Muscle of leg (tissue), 11 donors: ENCODE data around the gene RBM20. TPM values are rescaled to one million over a fixed set of nuclear protein-coding genes. Genes with fewer than 3 reads are reported as not detected.
"Not testable (repeated sequence)": the region's sequence is repeated elsewhere in the genome, so short reads cannot be mapped to it uniquely, and the experiment has no call there.

Experiments
- DNase-seq: peaks from one replicate; pipeline ENCODE4 v3.0.0; 2013
- H3K27ac ChIP-seq: one replicate; pipeline ENCODE4 v1.5.1; 2013; ENCODE audit warnings: mild to moderate bottlenecking, low read length, control low read depth
- H3K27me3 ChIP-seq: one replicate; pipeline ENCODE4 v1.6.1; 2013; ENCODE audit warnings: low read length; ENCODE audit not compliant: control insufficient read depth, insufficient read depth
- H3K36me3 ChIP-seq: one replicate; pipeline ENCODE4 v1.6.1; 2013; ENCODE audit warnings: low read length; ENCODE audit not compliant: control insufficient read depth, insufficient read depth
- H3K4me1 ChIP-seq: one replicate; pipeline ENCODE4 v1.6.1; 2013; ENCODE audit warnings: low read length; ENCODE audit not compliant: control insufficient read depth, insufficient read depth
- H3K4me3 ChIP-seq: one replicate; pipeline ENCODE4 v1.5.1; 2013; ENCODE audit warnings: low read length, control low read depth
- H3K9me3 ChIP-seq: replicated peaks from 2 replicates; pipeline ENCODE4 v1.6.1; 2013; ENCODE audit warnings: low read depth, low read length; ENCODE audit not compliant: control insufficient read depth
- WGBS: methylation state at CpG from one replicate; pipeline ENCODE4 v1.1.5; 2013; ENCODE audit warnings: missing lambda C conversion rate; ENCODE audit not compliant: insufficient coverage; 5-methylcytosine and 5-hydroxymethylcytosine counted together
- polyA plus RNA-seq, 8 donors: library from polyadenylated mRNA; unstranded; fragments of 120-200 nt; gene quantifications; one replicate each; pipeline versions ENCODE4 v1.2.1 to v1.2.3, GENCODE V29; 2013; ENCODE audit warnings: inconsistent platforms in 1 of 8, low replicate concordance in 1 of 8; ENCODE audit not compliant: insufficient read length in 8 of 8, insufficient read depth in 1 of 8
- total RNA-seq: library from RNA; stranded (reverse); fragments of 120-200 nt; gene quantifications from one replicate; pipeline ENCODE4 v1.2.4, GENCODE V29; 2013

The RBM20 gene
- total and polyA plus RNA-seq, 9 donors, result 6.5 to 17.0 (median 9.8) TPM

DNA sequence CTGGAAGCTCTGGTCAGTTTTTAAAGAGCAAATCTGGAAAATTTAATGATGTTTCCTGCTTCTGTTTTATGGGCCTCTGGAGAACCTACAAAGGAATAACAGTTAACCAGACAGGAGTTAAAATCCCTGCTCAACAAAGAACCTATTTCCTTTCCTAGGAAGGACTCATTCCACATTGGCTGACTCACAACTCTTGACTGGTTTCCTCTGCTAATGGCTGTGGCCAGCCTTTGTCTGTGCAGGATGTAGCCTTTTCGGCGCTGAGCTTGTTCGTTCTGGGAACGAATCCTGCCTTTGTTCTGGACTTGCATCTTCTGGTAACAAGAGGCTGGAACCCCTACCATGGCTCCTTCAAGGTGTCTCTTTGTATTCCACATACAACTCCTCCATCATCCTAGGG, 114.8 kb downstream of the RBM20 start:
- peak overlapping the region; percentile 67 for H3K27ac ChIP-seq
- H3K27me3 ChIP-seq, result no peaks in the 10 kb centered on the region
- no peak overlapping the region for H3K4me3 ChIP-seq
- WGBS, result 27% methylated on average over 4 of the region's 4 CpGs
- DNase-seq, result peak; percentile 71
- peaks cover 7% of the 10 kb centered on the region for H3K4me1 ChIP-seq
- no peaks in the 10 kb centered on the region for H3K9me3 ChIP-seq
- no peaks in the 10 kb centered on the region for H3K36me3 ChIP-seq

DNA sequence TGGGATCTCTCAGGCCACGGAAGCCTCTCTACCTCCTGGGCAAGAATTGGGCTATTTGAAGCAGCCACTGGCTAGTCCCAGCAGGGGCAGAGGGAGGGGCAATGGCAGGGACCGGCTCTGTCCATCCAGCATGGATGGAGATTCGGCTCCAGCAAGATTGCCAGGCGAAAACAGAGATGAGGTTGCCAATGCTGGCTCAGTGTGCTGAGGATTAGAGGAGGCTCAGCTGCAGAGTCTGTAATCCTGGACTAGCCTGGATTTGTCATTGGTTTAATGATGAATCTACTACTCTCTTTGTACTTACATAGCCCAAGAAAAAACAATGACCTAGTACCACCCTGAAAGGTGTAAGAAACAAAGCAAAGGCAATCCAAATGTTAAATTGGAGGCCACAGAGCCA, 115.4 kb downstream of the RBM20 start:
- no peak for DNase-seq
- Histone ChIP-seq H3K27ac (peak overlapping the region; percentile 67), H3K9me3 (no peaks in the 10 kb centered on the region), H3K27me3 (peaks cover 3% of the 10 kb centered on the region), H3K4me3 (no peak overlapping the region), H3K4me1 (peaks cover 9% of the 10 kb centered on the region), H3K36me3 (no peaks in the 10 kb centered on the region)
- 68% methylated on average over 4 of the region's 4 CpGs for WGBS

DNA sequence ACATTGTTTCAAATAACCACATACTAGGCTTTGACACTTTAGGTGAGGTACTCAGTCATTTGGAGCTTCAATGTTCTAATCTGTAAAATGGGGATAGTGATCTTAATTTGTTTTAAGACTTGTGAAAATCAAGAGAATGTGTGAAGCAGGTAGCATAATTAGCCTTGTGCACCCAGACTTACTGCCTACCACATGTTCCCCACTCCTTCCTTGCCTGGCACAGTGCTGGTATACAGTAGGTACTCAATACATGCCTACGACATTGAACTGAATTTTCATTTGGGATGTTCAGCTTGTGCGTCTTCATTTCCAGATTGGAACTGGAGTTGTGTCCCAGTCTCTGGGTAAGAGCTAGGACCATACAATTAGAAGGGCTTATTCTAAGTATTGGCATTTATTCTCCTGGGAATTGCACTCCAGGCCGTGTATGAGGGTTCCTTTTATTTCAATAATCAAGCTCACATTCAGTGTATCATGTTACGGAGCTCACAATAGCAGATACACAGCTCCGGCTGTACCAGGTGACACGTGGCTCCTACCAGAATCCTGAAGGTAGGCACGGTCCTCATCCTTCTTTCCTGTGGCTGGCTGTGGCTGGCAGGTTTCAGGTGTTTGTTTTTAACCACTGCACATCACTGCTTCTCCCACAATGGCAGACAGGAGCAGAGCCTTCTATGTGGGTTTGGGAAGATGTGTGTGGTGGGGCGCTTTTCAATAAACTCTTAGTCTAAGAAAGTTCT, 118.1 kb downstream of the RBM20 start:
- no peaks in the 10 kb centered on the region for H3K9me3 ChIP-seq
- no peak overlapping the region for H3K27ac ChIP-seq
- peaks cover 5% of the 10 kb centered on the region for H3K27me3 ChIP-seq
- no peak overlapping the region for H3K4me3 ChIP-seq
- 100% methylated on average over 1 of the region's 8 CpGs for WGBS
- no peak for DNase-seq
- H3K36me3 ChIP-seq, result no peaks in the 10 kb centered on the region
- H3K4me1 ChIP-seq, result peaks cover 9% of the 10 kb centered on the region

DNA sequence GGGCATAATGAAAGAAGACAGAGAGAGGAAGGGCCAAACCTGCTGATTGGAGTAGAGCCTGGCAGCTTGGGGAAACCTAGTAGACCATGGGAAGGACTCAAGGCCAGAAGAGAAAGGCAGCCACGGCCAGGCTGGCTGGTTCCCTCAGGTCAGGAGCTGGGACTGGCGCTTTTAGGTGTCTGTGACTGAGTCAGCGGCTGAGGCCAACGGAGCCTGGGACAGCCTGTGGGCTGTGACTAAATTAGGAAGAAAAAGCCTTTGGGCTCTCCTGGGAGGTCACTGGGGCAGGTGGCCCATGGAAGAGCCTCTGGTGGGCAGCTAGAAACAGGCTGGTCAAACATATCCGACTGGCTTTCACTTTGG, 118.7 kb downstream of the RBM20 start:
- no peak overlapping the region for H3K27ac ChIP-seq
- no peak overlapping the region for H3K4me3 ChIP-seq
- no peaks in the 10 kb centered on the region for H3K9me3 ChIP-seq
- peaks cover 9% of the 10 kb centered on the region for H3K4me1 ChIP-seq
- no peaks in the 10 kb centered on the region for H3K36me3 ChIP-seq
- no peak for DNase-seq
- WGBS, result 71% methylated on average over 5 of the region's 5 CpGs
- peaks cover 5% of the 10 kb centered on the region for H3K27me3 ChIP-seq

DNA sequence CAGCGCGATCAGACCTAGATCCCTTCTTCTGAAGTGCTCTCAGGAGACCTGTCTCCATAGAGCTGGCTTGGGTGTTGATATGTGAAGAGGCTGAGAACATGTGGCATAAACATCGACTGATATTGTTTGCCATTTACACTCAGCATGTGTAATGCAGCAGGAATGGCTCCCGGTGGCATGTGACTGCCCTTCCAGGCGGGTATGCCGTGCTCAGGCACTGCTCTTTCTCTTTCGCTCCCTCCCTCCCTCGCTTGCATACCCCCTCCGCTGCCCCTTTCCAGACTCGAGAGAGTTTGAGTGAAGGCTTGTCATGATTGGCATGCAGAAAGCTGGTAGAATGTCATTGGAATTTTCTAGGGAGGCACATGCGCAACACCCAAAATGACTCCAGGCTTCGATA, 120.2 kb downstream of the RBM20 start:
- peaks cover 5% of the 10 kb centered on the region for H3K27me3 ChIP-seq
- peak overlapping the region; percentile 18 for H3K4me3 ChIP-seq
- H3K4me1 ChIP-seq, result peaks cover 6% of the 10 kb centered on the region
- H3K36me3 ChIP-seq, result no peaks in the 10 kb centered on the region
- no peak overlapping the region for H3K27ac ChIP-seq
- WGBS, result 64% methylated on average over 5 of the region's 12 CpGs
- peak; percentile 48 for DNase-seq
- no peaks in the 10 kb centered on the region for H3K9me3 ChIP-seq

DNA sequence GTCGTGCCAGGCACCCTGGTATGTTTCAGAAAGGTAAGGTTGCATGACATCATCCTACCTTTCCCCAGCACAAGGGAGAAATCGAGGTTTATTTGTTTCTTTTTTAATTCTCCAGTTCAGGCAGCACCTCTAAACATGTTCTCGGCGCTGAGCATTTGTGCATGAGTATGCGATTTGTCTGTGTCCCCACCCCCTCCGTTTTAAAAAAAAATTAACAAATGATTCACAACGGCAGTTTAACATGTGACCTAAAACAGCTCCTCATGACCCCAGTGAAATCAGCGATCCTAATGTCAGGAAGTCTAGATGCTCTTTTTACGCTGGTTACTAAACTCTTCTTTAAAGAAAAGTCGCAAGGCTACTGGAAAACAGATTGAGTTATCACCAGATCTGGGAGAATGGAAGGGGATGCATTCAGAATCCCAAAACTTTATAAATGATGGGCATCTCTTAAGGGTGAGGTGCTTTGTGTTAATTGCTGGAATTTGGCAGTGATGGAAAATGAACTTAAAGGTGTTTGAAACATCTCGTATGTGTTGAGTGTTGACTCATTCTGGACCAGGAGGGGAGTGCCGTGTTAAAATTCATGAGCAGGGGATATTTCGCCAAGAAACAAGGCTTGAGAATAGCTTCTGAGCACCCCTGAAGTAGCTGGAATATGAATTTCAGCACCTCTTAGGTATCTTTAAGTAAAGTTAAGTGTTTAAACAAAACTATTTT, 120.8 kb downstream of the RBM20 start:
- H3K4me1 ChIP-seq, result peaks cover 4% of the 10 kb centered on the region
- peak overlapping the region; percentile 18 for H3K4me3 ChIP-seq
- H3K9me3 ChIP-seq, result no peaks in the 10 kb centered on the region
- DNase-seq, result no peak
- H3K36me3 ChIP-seq, result no peaks in the 10 kb centered on the region
- H3K27me3 ChIP-seq, result peaks cover 5% of the 10 kb centered on the region
- no peak overlapping the region for H3K27ac ChIP-seq
- WGBS, result 42% methylated on average over 8 of the region's 13 CpGs

DNA sequence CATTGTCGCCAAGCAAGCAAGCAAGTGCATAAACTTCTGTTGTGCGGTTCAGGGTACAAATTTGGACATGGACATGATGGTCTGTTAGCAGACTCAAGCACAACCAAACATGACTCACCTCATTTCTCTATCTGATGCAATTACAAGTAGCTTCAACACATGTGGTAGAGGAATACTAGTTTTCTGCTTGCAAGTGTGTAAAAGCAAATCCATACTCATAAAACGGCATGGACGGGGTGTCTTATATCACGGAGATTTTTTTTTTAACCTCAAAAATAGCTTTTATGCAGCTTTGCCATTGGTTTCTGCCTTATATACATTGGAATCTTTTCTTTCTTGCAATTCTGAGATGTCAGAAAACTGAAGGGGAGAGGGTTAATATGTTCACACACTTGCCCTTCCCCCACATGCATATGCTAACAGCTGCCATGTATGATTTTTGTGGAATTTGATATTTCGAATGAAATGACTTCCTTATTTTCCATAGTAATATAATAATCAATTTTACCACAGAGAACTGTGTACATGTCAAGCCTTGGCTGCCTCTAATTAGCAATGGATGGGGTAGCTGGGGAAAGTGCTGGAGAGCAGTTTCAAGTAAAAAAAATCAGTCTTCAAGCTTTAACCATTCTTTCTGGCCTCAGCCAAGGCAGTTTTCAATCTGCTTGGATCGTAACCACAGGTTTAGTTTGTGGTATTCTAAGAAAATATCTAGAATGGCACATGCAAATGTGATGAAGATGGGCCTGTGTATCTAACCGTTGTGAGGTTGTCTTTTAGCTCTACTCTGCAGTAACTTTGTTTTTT, 121.6 kb downstream of the RBM20 start:
- H3K4me3 ChIP-seq, result no peak overlapping the region
- H3K9me3 ChIP-seq, result no peaks in the 10 kb centered on the region
- peaks cover 4% of the 10 kb centered on the region for H3K4me1 ChIP-seq
- no peaks in the 10 kb centered on the region for H3K36me3 ChIP-seq
- H3K27me3 ChIP-seq, result peaks cover 5% of the 10 kb centered on the region
- H3K27ac ChIP-seq, result no peak overlapping the region
- WGBS, result no CpG with 5 or more reads among the region's 8 CpGs
- DNase-seq, result no peak

DNA sequence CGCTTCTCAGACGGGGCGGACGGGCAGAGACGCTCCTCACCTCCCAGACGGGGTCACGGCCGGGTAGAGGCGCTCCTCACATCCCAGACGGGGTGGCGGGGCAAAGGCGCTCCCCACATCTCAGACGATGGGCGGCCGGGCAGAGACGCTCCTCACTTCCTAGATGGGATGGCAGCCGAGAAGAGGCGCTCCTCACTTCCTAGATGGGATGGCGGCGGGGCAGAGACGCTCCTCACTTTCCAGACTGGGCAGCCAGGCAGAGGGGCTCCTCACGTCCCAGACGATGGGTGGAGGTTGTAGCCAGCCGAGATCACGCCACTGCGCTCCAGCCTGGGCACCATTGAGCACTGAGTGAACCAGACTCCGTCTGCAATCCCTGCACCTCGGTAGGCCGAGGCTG, 123.5 kb downstream of the RBM20 start:
- DNase-seq, H3K4me3 ChIP-seq, H3K4me1 ChIP-seq, H3K9me3 ChIP-seq, H3K27me3 ChIP-seq, H3K36me3 ChIP-seq, H3K27ac ChIP-seq: not testable (repeated sequence)
- 95% methylated on average over 7 of the region's 29 CpGs for WGBS

DNA sequence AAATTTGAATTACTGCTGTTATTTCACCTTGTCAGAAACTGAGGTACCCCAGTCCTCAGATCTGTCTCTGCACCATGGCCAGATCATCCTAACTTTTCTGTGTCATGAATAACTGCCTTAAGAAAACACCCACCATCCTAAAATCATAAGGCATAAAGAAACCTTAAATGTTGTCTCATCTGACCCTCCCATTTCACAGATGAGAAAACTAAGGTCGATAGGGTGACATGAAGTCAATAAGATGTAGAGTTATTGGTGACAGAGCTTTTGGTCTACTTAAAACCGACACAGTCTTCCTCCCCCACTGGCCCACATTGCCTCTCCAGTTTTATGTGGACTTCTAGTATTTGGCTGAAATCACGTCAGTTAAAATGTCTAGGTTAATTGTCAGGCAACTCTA, 126.1 kb downstream of the RBM20 start:
- Histone ChIP-seq H3K27me3 (no peaks in the 10 kb centered on the region), H3K9me3 (no peaks in the 10 kb centered on the region), H3K4me1 (no peaks in the 10 kb centered on the region), H3K27ac (no peak overlapping the region), H3K4me3 (no peak overlapping the region), H3K36me3 (no peaks in the 10 kb centered on the region)
- whole genome bisulfite sequencing, result no CpG with 5 or more reads among the region's 3 CpGs
- no peak for DNase-seq

DNA sequence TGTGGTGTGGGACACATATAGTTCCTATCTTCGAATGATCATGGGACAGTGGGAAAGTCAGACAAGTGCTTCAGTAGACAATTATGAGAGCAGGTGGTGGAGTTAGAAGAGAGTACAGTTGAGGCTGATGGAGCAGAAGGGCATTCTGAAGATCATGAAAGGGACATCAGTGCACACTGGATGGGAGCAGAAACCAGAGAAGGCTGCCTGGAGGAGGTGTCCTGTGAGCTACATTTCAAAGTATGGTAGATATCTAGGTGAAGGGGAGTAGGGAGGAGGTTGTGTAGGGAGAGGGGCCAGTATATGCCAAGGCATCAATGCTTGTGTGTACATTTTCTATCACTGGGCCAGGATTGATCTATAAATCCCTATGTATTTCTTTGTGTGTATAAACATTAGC, 127.3 kb downstream of the RBM20 start:
- WGBS, result 100% methylated on average over 1 of the region's 1 CpG
- Histone ChIP-seq H3K9me3 (no peaks in the 10 kb centered on the region), H3K27ac (no peak overlapping the region), H3K27me3 (no peaks in the 10 kb centered on the region), H3K4me3 (no peak overlapping the region), H3K36me3 (no peaks in the 10 kb centered on the region), H3K4me1 (no peaks in the 10 kb centered on the region)
- no peak for DNase-seq
